ENCODE measurements around the gene DHX36. TPM values are rescaled to one million over a fixed set of nuclear protein-coding genes. Genes with fewer than 3 reads are reported as not detected.

The DHX36 gene
- total RNA-seq, 1 donor from 2014 or later = 110 TPM

DNA sequence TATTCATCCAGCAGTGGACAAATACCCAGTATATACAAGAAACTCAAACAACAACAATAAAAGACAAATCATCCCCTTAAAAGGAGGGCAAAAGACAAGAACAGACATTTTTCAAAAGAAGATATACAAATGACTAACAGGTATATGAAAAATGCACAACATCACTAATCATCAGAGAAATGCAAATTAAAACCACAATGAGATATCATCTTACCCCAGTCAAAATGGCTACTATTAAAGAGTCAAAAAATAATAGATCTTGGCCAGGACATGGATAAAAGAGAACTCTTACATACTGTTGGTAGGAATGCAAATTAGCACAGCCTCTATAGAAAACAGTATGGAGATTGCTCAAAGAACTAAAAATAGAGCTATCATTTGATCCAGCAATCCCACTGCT, 16.9 kb downstream of the DHX36 start:
- Mint-ChIP-seq H3K36me3 (peaks cover 35% of the 10 kb centered on the region), H3K27ac (no peak overlapping the region), H3K4me3 (no peak overlapping the region), H3K27me3 (ENCODE audit: low read depth) (no peaks in the 10 kb centered on the region), H3K9me3 (no peaks in the 10 kb centered on the region), H3K4me1 (no peaks in the 10 kb centered on the region)
- TF ChIP-seq, protein P1, sequence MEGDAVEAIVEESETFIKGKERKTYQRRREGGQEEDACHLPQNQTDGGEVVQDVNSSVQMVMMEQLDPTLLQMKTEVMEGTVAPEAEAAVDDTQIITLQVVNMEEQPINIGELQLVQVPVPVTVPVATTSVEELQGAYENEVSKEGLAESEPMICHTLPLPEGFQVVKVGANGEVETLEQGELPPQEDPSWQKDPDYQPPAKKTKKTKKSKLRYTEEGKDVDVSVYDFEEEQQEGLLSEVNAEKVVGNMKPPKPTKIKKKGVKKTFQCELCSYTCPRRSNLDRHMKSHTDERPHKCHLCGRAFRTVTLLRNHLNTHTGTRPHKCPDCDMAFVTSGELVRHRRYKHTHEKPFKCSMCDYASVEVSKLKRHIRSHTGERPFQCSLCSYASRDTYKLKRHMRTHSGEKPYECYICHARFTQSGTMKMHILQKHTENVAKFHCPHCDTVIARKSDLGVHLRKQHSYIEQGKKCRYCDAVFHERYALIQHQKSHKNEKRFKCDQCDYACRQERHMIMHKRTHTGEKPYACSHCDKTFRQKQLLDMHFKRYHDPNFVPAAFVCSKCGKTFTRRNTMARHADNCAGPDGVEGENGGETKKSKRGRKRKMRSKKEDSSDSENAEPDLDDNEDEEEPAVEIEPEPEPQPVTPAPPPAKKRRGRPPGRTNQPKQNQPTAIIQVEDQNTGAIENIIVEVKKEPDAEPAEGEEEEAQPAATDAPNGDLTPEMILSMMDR (IDR thresholded peaks at IDR 0.05; ENCODE audit: unreplicated experiment) = no peak
- DNase-seq (ENCODE audit: low spot score in 2 of 2, unreplicated experiment in 2 of 2) = no peak

DNA sequence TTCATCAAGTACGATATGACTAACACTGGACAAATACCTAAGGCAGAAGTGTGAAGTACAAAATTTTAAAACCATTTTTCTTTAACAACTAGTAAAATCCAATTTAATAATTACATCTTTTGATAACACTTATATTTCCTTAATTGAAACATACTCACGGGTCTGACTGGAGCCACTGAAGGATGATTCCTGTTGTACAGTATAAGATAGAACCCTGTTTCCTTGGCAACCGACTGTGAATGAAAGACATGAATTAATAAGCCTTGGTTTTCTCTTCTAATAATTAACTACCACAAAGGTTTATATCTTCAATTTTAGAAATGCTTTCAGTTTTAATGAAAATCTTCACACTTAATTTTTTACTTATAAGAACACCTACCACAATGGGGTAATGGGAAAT, 19.4 kb downstream of the DHX36 start:
- Mint-ChIP-seq H3K27me3 (ENCODE audit: low read depth) (no peaks in the 10 kb centered on the region), H3K9me3 (no peaks in the 10 kb centered on the region)
- TF ChIP-seq, protein P1 (IDR thresholded peaks at IDR 0.05; ENCODE audit: unreplicated experiment) = no peak

DNA sequence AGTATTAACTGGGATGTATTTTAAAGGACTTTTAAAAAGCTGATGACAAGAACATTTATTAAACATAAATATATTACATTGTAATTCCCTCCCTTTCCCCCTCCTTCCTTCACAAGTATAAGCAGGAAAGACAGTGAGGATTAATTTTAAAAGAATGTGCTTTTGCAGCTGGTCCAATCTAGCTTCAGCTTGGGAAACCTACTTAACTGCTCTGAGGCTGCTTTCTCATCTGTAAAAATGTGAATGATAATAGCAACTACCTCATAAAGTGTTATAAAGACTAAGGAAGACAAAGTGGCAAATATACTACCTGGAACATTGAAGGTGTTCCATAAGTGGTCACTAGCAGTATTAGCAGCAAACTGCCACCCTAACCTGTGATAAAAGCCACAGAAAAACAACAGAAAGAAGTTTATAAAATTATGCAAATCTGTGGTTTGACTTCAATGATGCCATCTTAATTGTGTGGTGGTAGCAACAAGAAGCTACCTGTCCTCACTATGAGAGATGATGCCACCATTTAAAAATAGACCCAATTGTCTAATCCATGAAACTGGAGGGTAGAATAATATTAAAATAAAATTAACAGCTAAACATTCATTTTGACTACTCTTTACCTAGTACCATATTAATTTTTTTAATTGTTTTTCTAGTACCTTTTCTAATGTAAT, 20.0 kb downstream of the DHX36 start:
- Mint-ChIP-seq H3K4me1 (no peaks in the 10 kb centered on the region), H3K36me3 (peaks cover 53% of the 10 kb centered on the region), H3K4me3 (no peak overlapping the region), H3K27me3 (ENCODE audit: low read depth) (no peaks in the 10 kb centered on the region), H3K9me3 (no peaks in the 10 kb centered on the region), H3K27ac (no peak overlapping the region)
- DNase-seq (ENCODE audit: low spot score in 2 of 2, unreplicated experiment in 2 of 2) = no peak
- TF ChIP-seq, protein P1 (IDR thresholded peaks at IDR 0.05; ENCODE audit: unreplicated experiment) = no peak

More for the DNA sequence above, 19.4 kb downstream of the DHX36 start:
- no peaks in the 10 kb centered on the region for H3K4me1 Mint-ChIP-seq
- no peak overlapping the region for H3K27ac Mint-ChIP-seq
- no peak overlapping the region for H3K4me3 Mint-ChIP-seq
- peaks cover 53% of the 10 kb centered on the region for H3K36me3 Mint-ChIP-seq
- no peak for DNase-seq (ENCODE audit: low spot score in 2 of 2, unreplicated experiment in 2 of 2)

DNA sequence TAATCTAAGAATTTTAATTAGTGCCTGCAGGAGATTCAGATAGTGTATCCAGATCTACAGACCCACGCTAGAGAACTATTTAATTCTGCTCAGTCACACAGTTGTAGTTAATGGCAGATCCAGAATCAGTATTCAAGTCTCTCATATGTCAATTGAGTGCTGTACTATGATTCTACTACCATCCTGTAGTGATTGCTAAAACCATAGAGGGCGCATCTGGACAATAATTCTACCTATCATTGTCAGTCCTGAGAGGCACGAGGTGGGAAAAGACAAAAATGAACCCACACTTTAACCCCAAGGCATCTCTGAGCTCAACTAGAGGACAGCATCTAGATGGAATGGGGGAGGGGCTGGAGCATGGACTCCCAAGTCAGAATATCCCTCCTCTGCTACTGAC, 22.7 kb downstream of the DHX36 start:
- no peak overlapping the region for H3K4me3 Mint-ChIP-seq
- H3K27me3 Mint-ChIP-seq (ENCODE audit: low read depth) = no peaks in the 10 kb centered on the region
- H3K27ac Mint-ChIP-seq = no peak overlapping the region
- TF ChIP-seq, protein P1 (IDR thresholded peaks at IDR 0.05; ENCODE audit: unreplicated experiment) = no peak
- peaks cover 48% of the 10 kb centered on the region for H3K36me3 Mint-ChIP-seq
- no peaks in the 10 kb centered on the region for H3K9me3 Mint-ChIP-seq
- no peak for DNase-seq (ENCODE audit: low spot score in 2 of 2, unreplicated experiment in 2 of 2)
- H3K4me1 Mint-ChIP-seq = no peaks in the 10 kb centered on the region

DNA sequence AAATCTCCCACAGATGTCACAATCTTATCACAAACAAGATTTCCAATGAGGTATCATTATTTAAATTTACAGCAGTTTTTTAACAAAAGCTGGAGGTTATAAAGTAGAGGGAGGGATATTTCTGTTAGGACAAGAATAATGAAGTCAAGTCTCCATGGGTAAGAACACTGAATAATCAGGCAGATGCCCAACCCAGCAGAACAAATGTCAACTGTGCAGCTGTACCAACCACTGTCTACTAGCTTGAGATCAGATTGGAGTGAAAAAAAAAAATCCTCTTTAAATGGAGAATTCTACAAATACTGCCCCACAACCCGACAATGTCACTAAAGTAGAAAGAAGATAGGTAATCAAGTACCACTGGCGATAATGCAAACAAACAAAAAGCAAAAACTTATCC, 30.3 kb downstream of the DHX36 start:
- DNase-seq (ENCODE audit: low spot score in 2 of 2, unreplicated experiment in 2 of 2) = no peak
- Mint-ChIP-seq H3K36me3 (peaks cover 42% of the 10 kb centered on the region), H3K27ac (no peak overlapping the region), H3K4me1 (peaks cover 9% of the 10 kb centered on the region), H3K4me3 (no peak overlapping the region), H3K27me3 (ENCODE audit: low read depth) (no peaks in the 10 kb centered on the region), H3K9me3 (no peaks in the 10 kb centered on the region)
- TF ChIP-seq, protein P1 (IDR thresholded peaks at IDR 0.05; ENCODE audit: unreplicated experiment) = no peak

Data from mesothelial cell of epicardium (in vitro differentiated cells).